ENCODE results near the gene HELZ2. TPM values are rescaled to one million over a fixed set of nuclear protein-coding genes. Genes with fewer than 3 reads are reported as not detected.

The HELZ2 gene
- total and polyA plus RNA-seq, 4 experiments from 2014 or later: 2.0 to 45.4 (median 23.0) TPM

- Mint-ChIP-seq H3K27me3 (peaks cover 2% of the 10 kb centered on the region in 2 donors), H3K4me3 (peak overlapping the region in 1 of 8 donors; percentile 54), H3K4me1 (peaks cover 3 to 22% (median 5%) of the 10 kb centered on the region in 4 donors), H3K27ac (peak overlapping the region in 3 of 7 donors; percentile 29 to 35 (median 32)), H3K9me3 (no peaks in the 10 kb centered on the region), H3K36me3 (no peaks in the 10 kb centered on the region)
- ChIA-PET POLR2A (ENCODE audit: partially characterized antibody) (interaction anchor here (1.0 to 6.6 kb wide), 9 partner anchors 13 to 325 kb away, joined by 3 to 84 read pairs (median 13); partner anchors contain the start of genes FNDC11, GMEB2, PPDPF and RTEL1), CTCF (ENCODE audit: partially characterized antibody) (interaction anchor here (1.2 to 3.9 kb wide), 5 partner anchors 12 to 254 kb away, joined by 4 to 33 read pairs (median 12); partner anchors contain the start of gene LIME1)
- intact Hi-C loops (cut with micrococcal nuclease): loop anchor here (2.0 kb wide), 2 partner anchors 167 to 257 kb away; partner anchors contain the start of gene ARFRP1
- H3K9me3 ChIP-seq (ENCODE audit: control insufficient read depth in 1 of 2, low read length in 2 of 2): no peaks in the 10 kb centered on the region
- H3K27me3 ChIP-seq (ENCODE audit: insufficient read depth, low read length): no peaks in the 10 kb centered on the region
- no peaks in the 10 kb centered on the region for H3K36me3 ChIP-seq (ENCODE audit: insufficient read depth, low read length)
- H3K27ac ChIP-seq (ENCODE audit: low read depth, low read length): no peak overlapping the region
- peak in 1 of 5 donors; percentile 36 for DNase-seq
- H3K4me3 ChIP-seq (ENCODE audit: low read length in 2 of 2): no peak overlapping the region
- peaks cover 31% of the 10 kb centered on the region for H3K4me1 ChIP-seq (ENCODE audit: insufficient read depth, low read length)
These were observed 34.3 kb downstream of the HELZ2 start for GRCh38 chr20:63539441-63540370.

DNA sequence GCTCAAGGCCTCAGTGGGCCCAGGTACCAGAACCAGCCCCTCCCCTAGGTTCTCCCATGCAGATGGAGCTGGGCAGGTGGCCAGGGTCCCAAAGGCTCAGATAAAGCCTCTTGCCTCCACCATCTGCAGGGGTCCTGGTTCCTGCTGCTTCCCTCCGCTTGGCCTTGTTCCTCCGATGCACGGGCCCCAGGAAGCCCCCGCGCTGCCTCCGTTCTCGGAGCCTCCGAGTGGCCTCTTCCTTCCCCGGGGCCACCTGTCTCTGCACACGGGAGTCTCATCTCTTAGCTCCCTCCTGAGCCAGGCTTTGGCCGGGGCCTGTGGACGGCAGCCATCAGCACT, 35.0 kb downstream of the HELZ2 start:
- Mint-ChIP-seq H3K27ac (peak overlapping the region in 2 of 7 donors; percentile 29 to 80), H3K9me3 (no peaks in the 10 kb centered on the region), H3K4me3 (no peak overlapping the region), H3K4me1 (peaks cover 3 to 22% (median 5%) of the 10 kb centered on the region in 4 donors), H3K27me3 (peaks cover 2% of the 10 kb centered on the region in 2 donors), H3K36me3 (no peaks in the 10 kb centered on the region)
- H3K4me3 ChIP-seq (ENCODE audit: low read length in 2 of 2): no peak overlapping the region
- intact Hi-C loops (cut with micrococcal nuclease): loop anchor here (2.0 kb wide), 2 partner anchors 168 to 258 kb away; partner anchors contain the start of gene ARFRP1
- H3K36me3 ChIP-seq (ENCODE audit: insufficient read depth, low read length): no peaks in the 10 kb centered on the region
- peak in 1 of 5 donors; percentile 43 for DNase-seq
- H3K27ac ChIP-seq (ENCODE audit: low read depth, low read length): peak overlapping the region; percentile 68
- H3K4me1 ChIP-seq (ENCODE audit: insufficient read depth, low read length): peaks cover 31% of the 10 kb centered on the region
- ChIA-PET CTCF (ENCODE audit: partially characterized antibody) (interaction anchor here (1.2 to 3.9 kb wide), 9 partner anchors 12 to 438 kb away, joined by 3 to 33 read pairs (median 10); partner anchors contain the start of genes HELZ2 and LIME1), POLR2A (ENCODE audit: partially characterized antibody) (interaction anchor here (1.0 to 6.6 kb wide), 9 partner anchors 13 to 326 kb away, joined by 3 to 84 read pairs (median 13); partner anchors contain the start of genes FNDC11, GMEB2, PPDPF and RTEL1)
- no peaks in the 10 kb centered on the region for H3K27me3 ChIP-seq (ENCODE audit: insufficient read depth, low read length)
- H3K9me3 ChIP-seq (ENCODE audit: control insufficient read depth in 1 of 2, low read length in 2 of 2): no peaks in the 10 kb centered on the region

DNA sequence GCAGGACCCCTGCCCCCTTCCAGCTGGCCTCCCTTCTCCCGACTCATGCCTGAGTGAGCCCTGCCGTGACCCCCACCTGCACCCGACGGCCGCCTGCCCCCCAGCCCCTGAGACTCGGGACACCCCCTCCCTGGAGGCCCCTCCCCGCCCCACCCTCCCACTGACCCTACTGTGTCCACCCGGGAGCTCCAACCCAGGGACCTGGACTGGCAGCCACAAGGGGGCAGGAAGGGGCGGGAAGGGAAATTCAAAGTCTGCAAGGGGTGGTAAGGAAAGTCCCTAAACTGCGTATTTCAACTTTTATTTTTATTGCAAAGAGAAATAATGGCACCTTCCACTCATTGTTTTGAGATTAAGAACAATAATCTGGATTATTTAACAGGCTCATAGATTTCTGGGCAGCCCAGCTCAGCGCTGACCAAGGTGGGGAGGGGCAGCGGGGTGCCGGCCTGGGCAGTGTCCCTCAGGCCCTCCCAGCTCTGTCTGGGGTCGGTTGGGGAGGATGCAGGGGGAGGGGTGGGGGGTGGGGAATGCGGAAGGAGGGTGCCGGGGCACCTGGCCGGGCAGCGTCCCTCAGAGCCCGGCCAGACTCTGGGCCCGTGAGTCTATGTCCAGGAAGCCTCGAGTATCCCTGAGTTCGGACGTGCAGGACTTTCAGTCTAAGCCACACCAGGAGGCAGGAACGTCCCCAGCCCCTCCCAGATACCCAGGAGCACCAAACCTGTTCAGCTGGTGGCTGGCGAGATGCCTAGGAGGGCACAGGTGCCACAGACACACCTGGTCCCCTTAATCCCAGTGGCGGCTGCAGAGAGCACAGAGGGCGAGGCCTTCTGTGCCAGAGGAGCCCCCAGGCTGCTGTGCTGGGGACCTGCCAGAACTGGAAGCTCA, 35.6 kb downstream of the HELZ2 start:
- Mint-ChIP-seq H3K27me3 (no peaks in the 10 kb centered on the region), H3K4me3 (peak overlapping the region; percentile 65 to 85 (median 80))
- DNase-seq: peak in 3 of 5 donors; percentile 36 to 80 (median 60)

GRCh38 chr20:63537525-63538203, 36.4 kb downstream of the HELZ2 start:
- intact Hi-C loops (cut with micrococcal nuclease): loop anchor here (1.0 to 2.0 kb wide), 10 partner anchors 16 to 437 kb away; partner anchors contain the start of genes ARFRP1, PPDPF and RTEL1
- H3K27ac Mint-ChIP-seq: peak overlapping the region; percentile 35 to 89 (median 81)
- Histone ChIP-seq H3K4me3 (ENCODE audit: low read length in 2 of 2) (peak overlapping the region in 1 of 2 donors; percentile 56), H3K27ac (ENCODE audit: low read depth, low read length) (peak overlapping the region; percentile 68), H3K36me3 (ENCODE audit: insufficient read depth, low read length) (no peaks in the 10 kb centered on the region), H3K9me3 (ENCODE audit: control insufficient read depth in 1 of 2, low read length in 2 of 2) (no peaks in the 10 kb centered on the region), H3K27me3 (ENCODE audit: insufficient read depth, low read length) (no peaks in the 10 kb centered on the region), H3K4me1 (ENCODE audit: insufficient read depth, low read length) (peaks cover 28% of the 10 kb centered on the region)
- H3K4me3 Mint-ChIP-seq: peak overlapping the region; percentile 65 to 85 (median 80)
- ChIA-PET CTCF (ENCODE audit: partially characterized antibody) (interaction anchor here (0.6 to 3.9 kb wide), 36 partner anchors 9 to 444 kb away, joined by 3 to 33 read pairs (median 4); partner anchors contain the start of genes ARFRP1, HELZ2, LIME1 and RTEL1), POLR2A (ENCODE audit: partially characterized antibody) (interaction anchor here (0.7 to 6.6 kb wide), 32 partner anchors 9 to 528 kb away, joined by 3 to 84 read pairs (median 6); partner anchors contain the start of genes ARFRP1, FNDC11, GMEB2 and LIME1)
- H3K9me3 Mint-ChIP-seq: no peaks in the 10 kb centered on the region
- no peaks in the 10 kb centered on the region for H3K27me3 Mint-ChIP-seq
- DNase-seq: peak; percentile 92 to 95 (median 93)
- H3K36me3 Mint-ChIP-seq: no peaks in the 10 kb centered on the region
- H3K4me1 Mint-ChIP-seq: peaks cover 0 to 17% (median 2%) of the 10 kb centered on the region in 4 donors

More for the DNA sequence above, 35.6 kb downstream of the HELZ2 start:
- Histone ChIP-seq H3K27ac (ENCODE audit: low read depth, low read length) (peak overlapping the region; percentile 68), H3K4me1 (ENCODE audit: insufficient read depth, low read length) (peaks cover 31% of the 10 kb centered on the region), H3K4me3 (ENCODE audit: low read length in 2 of 2) (peak overlapping the region in 1 of 2 donors; percentile 56), H3K9me3 (ENCODE audit: control insufficient read depth in 1 of 2, low read length in 2 of 2) (no peaks in the 10 kb centered on the region), H3K27me3 (ENCODE audit: insufficient read depth, low read length) (no peaks in the 10 kb centered on the region), H3K36me3 (ENCODE audit: insufficient read depth, low read length) (no peaks in the 10 kb centered on the region)
- Mint-ChIP-seq H3K4me1 (peaks cover 0 to 17% (median 2%) of the 10 kb centered on the region in 4 donors), H3K9me3 (no peaks in the 10 kb centered on the region), H3K36me3 (no peaks in the 10 kb centered on the region), H3K27ac (peak overlapping the region in 6 of 7 donors; percentile 35 to 89 (median 82))
- POLR2A ChIA-PET (ENCODE audit: partially characterized antibody): interaction anchor here (0.8 to 6.6 kb wide), 29 partner anchors 12 to 524 kb away, joined by 3 to 84 read pairs (median 7); partner anchors contain the start of genes ARFRP1, FNDC11, GMEB2 and LIME1
- CTCF ChIA-PET (ENCODE audit: partially characterized antibody): interaction anchor here (0.8 to 3.9 kb wide), 28 partner anchors 13 to 444 kb away, joined by 3 to 33 read pairs (median 6); partner anchors contain the start of genes ARFRP1, HELZ2, LIME1 and RTEL1
- intact Hi-C loops (cut with micrococcal nuclease): loop anchor here (1.0 to 2.0 kb wide), 8 partner anchors 18 to 436 kb away; partner anchors contain the start of genes ARFRP1, PPDPF and RTEL1

- H3K4me1 Mint-ChIP-seq: peaks cover 0 to 20% (median 3%) of the 10 kb centered on the region in 4 donors
- Histone ChIP-seq H3K27ac (ENCODE audit: low read depth, low read length) (peak within 1 kb of the TSS; percentile 68), H3K27me3 (ENCODE audit: insufficient read depth, low read length) (no peaks in the 10 kb centered on the region), H3K4me1 (ENCODE audit: insufficient read depth, low read length) (peaks cover 27% of the 10 kb centered on the region), H3K36me3 (ENCODE audit: insufficient read depth, low read length) (no peaks in the 10 kb centered on the region), H3K9me3 (ENCODE audit: control insufficient read depth in 1 of 2, low read length in 2 of 2) (no peaks in the 10 kb centered on the region), H3K4me3 (ENCODE audit: low read length in 2 of 2) (peak within 1 kb of the TSS in 1 of 2 donors; percentile 56)
- POLR2A ChIA-PET (ENCODE audit: partially characterized antibody): interaction anchor here (0.7 to 6.6 kb wide), 31 partner anchors 8 to 529 kb away, joined by 3 to 84 read pairs (median 7); partner anchors contain the start of genes ARFRP1, FNDC11, GMEB2 and LIME1
- H3K9me3 Mint-ChIP-seq: no peaks in the 10 kb centered on the region
- H3K4me3 Mint-ChIP-seq: peak within 1 kb of the TSS; percentile 65 to 85 (median 80)
- peak in 1 of 5 donors; percentile 52 for DNase-seq
- peaks cover 0 to 1% of the 10 kb centered on the region in 2 donors for H3K27me3 Mint-ChIP-seq
- CTCF ChIA-PET (ENCODE audit: partially characterized antibody): interaction anchor here (0.6 to 3.9 kb wide), 37 partner anchors 10 to 445 kb away, joined by 3 to 33 read pairs (median 4); partner anchors contain the start of genes ARFRP1, HELZ2, LIME1 and RTEL1
- peak within 1 kb of the TSS; percentile 65 to 89 (median 81) for H3K27ac Mint-ChIP-seq
- intact Hi-C loops (cut with micrococcal nuclease): loop anchor here (1.0 kb wide), 2 partner anchors 16 to 105 kb away; no protein-coding TSS in a partner anchor
- no peaks in the 10 kb centered on the region for H3K36me3 Mint-ChIP-seq
These were observed 37.0 kb downstream of the HELZ2 start, which contains the start of gene PTK6 for GRCh38 chr20:63536997-63537524. Gene PTK6, minus strand, starts transcription at chr20:63537376. Its CDS starts 62 bp downstream, at chr20:63537314.

All from CD4-positive, alpha-beta memory T cell (primary cell).